OCI-LY1 (cell line): ENCODE measurements around the gene DVL1.

Source experiments
- H2AFZ ChIP-seq: fragments of 200-600 bp; sonication (generic), shearing (Covaris generic); 2 replicates; pipeline ENCODE4 v1.6.0; 2014; ENCODE audit warnings: antibody characterized with exemption, mild to moderate bottlenecking, low read length
- H3F3A ChIP-seq: fragments of 200-600 bp; sonication (generic), shearing (Covaris generic); 2 replicates; pipeline ENCODE4 v1.6.0; 2014; ENCODE audit warnings: mild to moderate bottlenecking, antibody characterized with exemption, low read length, moderate library complexity; ENCODE audit not compliant: insufficient read depth
- H3K27ac ChIP-seq: fragments of 200-600 bp; sonication (generic); 2 replicates; pipeline ENCODE4 v1.5.1; 2014; ENCODE audit warnings: low read length, mixed run types, mild to moderate bottlenecking, low read depth; ENCODE audit not compliant: poor library complexity, severe bottlenecking
- H3K27me3 ChIP-seq: fragments of 200-600 bp; sonication (generic); 2 replicates; pipeline ENCODE4 v1.6.0; 2014; ENCODE audit warnings: antibody characterized with exemption, mild to moderate bottlenecking, low read length, moderate library complexity; ENCODE audit not compliant: insufficient read depth
- H3K36me3 ChIP-seq: fragments of 200-600 bp; sonication (generic); 2 replicates; pipeline ENCODE4 v1.6.1; 2014; ENCODE audit warnings: mild to moderate bottlenecking, antibody characterized with exemption, low read length, moderate library complexity, mixed read lengths; ENCODE audit not compliant: insufficient read depth
- H3K4me1 ChIP-seq: fragments of 200-600 bp; sonication (generic); 2 replicates; pipeline ENCODE4 v1.5.1; 2014; ENCODE audit warnings: mild to moderate bottlenecking, low read length, moderate library complexity; ENCODE audit not compliant: insufficient read depth, severe bottlenecking
- H3K4me2 ChIP-seq: fragments of 200-600 bp; sonication (generic), shearing (Covaris generic); 2 replicates; pipeline ENCODE4 v1.6.1; 2014; ENCODE audit warnings: low read length
- H3K4me3 ChIP-seq: fragments of 200-600 bp; sonication (generic); 2 replicates; pipeline ENCODE4 v1.5.1; 2014; ENCODE audit warnings: low read length, low read depth, mild to moderate bottlenecking, mixed read lengths; ENCODE audit not compliant: poor library complexity, severe bottlenecking
- H3K79me2 ChIP-seq: fragments of 200-600 bp; shearing (Covaris generic); 2 replicates; pipeline ENCODE4 v1.6.1; 2016; ENCODE audit warnings: mixed run types, low read length, mixed read lengths; ENCODE audit not compliant: insufficient read depth
- H3K9ac ChIP-seq: fragments of 200-600 bp; sonication (generic), shearing (Covaris generic); 2 replicates; pipeline ENCODE4 v1.6.1; 2014; ENCODE audit warnings: mild to moderate bottlenecking, low read length, mixed read lengths
- H3K9me2 ChIP-seq: fragments of 200-600 bp; sonication (generic), shearing (Covaris generic); 2 replicates; pipeline ENCODE4 v1.6.1; 2014; ENCODE audit warnings: low read depth, mild to moderate bottlenecking, low read length, mixed read lengths
- H3K9me3 ChIP-seq: fragments of 200-600 bp; shearing (Covaris generic); 2 replicates; pipeline ENCODE4 v1.6.1; 2014; ENCODE audit warnings: low read length, mixed read lengths
- H4K20me1 ChIP-seq: fragments of 200-600 bp; sonication (generic), shearing (Covaris generic); 2 replicates; pipeline ENCODE4 v1.6.0; 2016; ENCODE audit warnings: mild to moderate bottlenecking, low read length; ENCODE audit not compliant: insufficient read depth
- EZH2 ChIP-seq: fragments of 200-600 bp; sonication (generic), shearing (Covaris generic); IDR thresholded peaks from 2 replicates; pipeline ENCODE4 v1.8.0; 2017; ENCODE audit warnings: borderline replicate concordance, mixed run types, mild to moderate bottlenecking, antibody characterized with exemption, low read length, moderate library complexity, mixed read lengths
- TF ChIP-seq, protein P1 (sequence below): fragments of 200-600 bp; sonication (generic), shearing (Covaris generic); IDR thresholded peaks from 2 replicates; pipeline ENCODE4 v1.5.1; 2017; ENCODE audit warnings: mild to moderate bottlenecking, antibody characterized with exemption, low read length, moderate library complexity, mixed read lengths

DVL1 gene

DNA sequence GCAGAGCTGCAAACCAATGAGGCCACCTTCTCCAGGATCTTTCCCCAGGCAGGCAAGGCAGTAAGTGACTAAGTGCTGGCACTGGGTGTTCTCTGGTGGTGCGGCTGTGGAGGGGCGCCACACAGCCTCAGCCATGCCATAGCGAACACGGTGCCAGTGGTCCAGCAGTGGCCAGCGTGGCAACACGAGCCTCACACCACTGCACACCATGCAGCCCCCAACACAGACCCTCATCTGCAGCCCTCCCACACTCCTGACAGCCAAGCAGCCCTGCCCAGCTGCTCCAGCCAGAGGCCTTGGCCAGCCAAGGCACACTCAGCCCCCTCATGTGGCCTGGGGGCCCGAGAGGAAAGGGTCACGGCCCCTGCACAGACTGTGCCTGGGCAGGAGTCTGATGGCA is 27.7 kb downstream of the DVL1 start:
- Histone ChIP-seq H3K27me3 (no peaks in the 10 kb centered on the region), H3K4me3 (no peak overlapping the region), H4K20me1 (no peaks in the 10 kb centered on the region)

DNA sequence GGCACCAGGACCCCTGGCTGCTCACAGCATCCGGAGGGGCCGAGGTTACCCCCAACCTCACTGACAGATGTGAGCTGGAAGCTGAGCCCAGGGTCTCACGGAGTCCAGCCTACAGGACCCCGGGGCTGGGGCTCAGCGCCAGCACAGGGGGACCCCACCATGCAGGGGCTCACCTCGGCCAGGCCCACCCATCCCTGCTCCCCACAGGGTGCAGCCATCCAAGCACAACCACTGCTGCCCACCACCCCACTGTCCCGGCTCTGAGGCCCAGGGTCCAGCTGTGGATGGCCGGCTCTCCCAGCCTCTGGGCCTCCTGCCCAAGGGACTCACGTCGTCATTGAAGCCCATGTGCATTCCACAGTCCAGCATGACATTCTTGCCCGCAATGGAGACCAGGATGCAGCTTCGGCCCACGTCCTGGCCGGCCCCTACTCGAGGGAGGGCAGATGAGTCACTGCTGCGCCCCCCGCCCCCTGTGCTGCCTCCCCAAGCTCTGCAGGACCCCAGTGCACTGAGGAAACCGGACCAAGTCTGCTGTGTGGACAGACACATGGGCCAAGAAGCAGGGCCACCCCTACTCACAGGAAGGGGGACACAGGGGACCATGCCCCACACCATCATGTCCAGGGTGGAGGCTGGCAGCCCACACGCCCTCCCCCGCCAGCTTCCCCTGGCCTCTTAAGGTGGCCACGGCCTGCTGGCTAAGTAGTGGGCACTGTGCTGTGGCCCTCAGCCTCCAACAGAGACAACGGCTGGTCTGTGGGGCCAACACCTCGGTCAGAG is 28.4 kb downstream of the DVL1 start:
- H3K9ac ChIP-seq: no peak overlapping the region
- no peak overlapping the region for H2AFZ ChIP-seq
- H4K20me1 ChIP-seq: no peaks in the 10 kb centered on the region
- no peaks in the 10 kb centered on the region for H3F3A ChIP-seq
- H3K4me3 ChIP-seq: no peak overlapping the region
- H3K9me3 ChIP-seq: no peaks in the 10 kb centered on the region
- H3K4me1 ChIP-seq: peaks cover 21% of the 10 kb centered on the region
- no peak overlapping the region for H3K27ac ChIP-seq
- no peaks in the 10 kb centered on the region for H3K9me2 ChIP-seq
- H3K27me3 ChIP-seq: no peaks in the 10 kb centered on the region
- H3K36me3 ChIP-seq: peaks cover 52% of the 10 kb centered on the region
- H3K79me2 ChIP-seq: peaks cover 17% of the 10 kb centered on the region
- no peak for TF ChIP-seq EZH2
- H3K4me2 ChIP-seq: no peak overlapping the region

More for the DNA sequence above, 27.7 kb downstream of the DVL1 start:
- Histone ChIP-seq H3K9ac (no peak overlapping the region), H3K36me3 (peaks cover 46% of the 10 kb centered on the region), H3K79me2 (peaks cover 17% of the 10 kb centered on the region), H3K9me3 (no peaks in the 10 kb centered on the region), H3K4me1 (peaks cover 24% of the 10 kb centered on the region), H3K4me2 (no peak overlapping the region), H3K9me2 (no peaks in the 10 kb centered on the region), H2AFZ (no peak overlapping the region), H3K27ac (no peak overlapping the region), H3F3A (no peaks in the 10 kb centered on the region)
- TF ChIP-seq, protein P1, sequence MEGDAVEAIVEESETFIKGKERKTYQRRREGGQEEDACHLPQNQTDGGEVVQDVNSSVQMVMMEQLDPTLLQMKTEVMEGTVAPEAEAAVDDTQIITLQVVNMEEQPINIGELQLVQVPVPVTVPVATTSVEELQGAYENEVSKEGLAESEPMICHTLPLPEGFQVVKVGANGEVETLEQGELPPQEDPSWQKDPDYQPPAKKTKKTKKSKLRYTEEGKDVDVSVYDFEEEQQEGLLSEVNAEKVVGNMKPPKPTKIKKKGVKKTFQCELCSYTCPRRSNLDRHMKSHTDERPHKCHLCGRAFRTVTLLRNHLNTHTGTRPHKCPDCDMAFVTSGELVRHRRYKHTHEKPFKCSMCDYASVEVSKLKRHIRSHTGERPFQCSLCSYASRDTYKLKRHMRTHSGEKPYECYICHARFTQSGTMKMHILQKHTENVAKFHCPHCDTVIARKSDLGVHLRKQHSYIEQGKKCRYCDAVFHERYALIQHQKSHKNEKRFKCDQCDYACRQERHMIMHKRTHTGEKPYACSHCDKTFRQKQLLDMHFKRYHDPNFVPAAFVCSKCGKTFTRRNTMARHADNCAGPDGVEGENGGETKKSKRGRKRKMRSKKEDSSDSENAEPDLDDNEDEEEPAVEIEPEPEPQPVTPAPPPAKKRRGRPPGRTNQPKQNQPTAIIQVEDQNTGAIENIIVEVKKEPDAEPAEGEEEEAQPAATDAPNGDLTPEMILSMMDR: no peak
- no peak for TF ChIP-seq EZH2

DNA sequence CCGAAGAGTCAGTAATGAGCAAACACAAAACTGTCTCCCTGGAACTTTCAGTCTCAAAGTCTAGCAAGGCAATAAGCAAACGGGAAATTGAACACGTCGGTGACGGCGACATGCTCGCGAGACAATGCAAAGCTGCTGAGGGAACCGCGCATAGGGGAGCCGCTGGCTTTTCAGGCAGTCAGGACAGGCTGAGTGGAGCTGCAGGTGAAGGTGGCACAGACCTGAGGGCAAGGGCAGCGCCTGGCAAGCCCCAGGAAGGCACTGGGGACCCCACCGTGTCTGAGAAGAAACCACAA is 29.6 kb downstream of the DVL1 start:
- no peak overlapping the region for H3K27ac ChIP-seq
- no peaks in the 10 kb centered on the region for H3K9me2 ChIP-seq
- no peak overlapping the region for H3K4me3 ChIP-seq
- TF ChIP-seq, protein P1: no peak
- TF ChIP-seq EZH2: no peak
- peaks cover 61% of the 10 kb centered on the region for H3K36me3 ChIP-seq
- no peaks in the 10 kb centered on the region for H3K27me3 ChIP-seq
- H3K9ac ChIP-seq: no peak overlapping the region
- H3K4me1 ChIP-seq: peaks cover 15% of the 10 kb centered on the region
- no peaks in the 10 kb centered on the region for H3F3A ChIP-seq
- H3K9me3 ChIP-seq: no peaks in the 10 kb centered on the region
- H2AFZ ChIP-seq: no peak overlapping the region
- H3K4me2 ChIP-seq: no peak overlapping the region
- peaks cover 17% of the 10 kb centered on the region for H3K79me2 ChIP-seq
- no peaks in the 10 kb centered on the region for H4K20me1 ChIP-seq
